ENCODE data around the gene TSHZ2.

GRCh38 chr20:53369871-53370270 lies 397.7 kb downstream of the TSHZ2 start:
- TF ChIP-seq EZH2 (IDR thresholded peaks at IDR 0.05; ENCODE audit: borderline replicate concordance), result no peak
- TF ChIP-seq CTCF (IDR thresholded peaks at IDR 0.05; ENCODE audit: poor library complexity), result no peak
- TF ChIP-seq EZH2phosphoT487 (IDR thresholded peaks at IDR 0.05; ENCODE audit: low read depth, severe bottlenecking, unreplicated experiment), result no peak
